Urothelium cell line (cell line): ENCODE data around the gene ANGPTL4.
A peak's percentile ranks its signal among the peaks of the same experiment; 100 is the strongest.
"Not testable (repeated sequence)": the region's sequence is repeated elsewhere in the genome, so short reads cannot be mapped to it uniquely, and the experiment has no call there.

Source experiments
- DNase-seq: peaks from one replicate; pipeline ENCODE4 v3.0.0; 2011; ENCODE audit warnings: low spot score, mixed read lengths
- FAIRE-seq: peaks from 2 replicates; lab custom pipeline; 2011; peaks lifted over from hg19 to GRCh38; lab: Jason Lieb, UNC

ANGPTL4 gene

DNA sequence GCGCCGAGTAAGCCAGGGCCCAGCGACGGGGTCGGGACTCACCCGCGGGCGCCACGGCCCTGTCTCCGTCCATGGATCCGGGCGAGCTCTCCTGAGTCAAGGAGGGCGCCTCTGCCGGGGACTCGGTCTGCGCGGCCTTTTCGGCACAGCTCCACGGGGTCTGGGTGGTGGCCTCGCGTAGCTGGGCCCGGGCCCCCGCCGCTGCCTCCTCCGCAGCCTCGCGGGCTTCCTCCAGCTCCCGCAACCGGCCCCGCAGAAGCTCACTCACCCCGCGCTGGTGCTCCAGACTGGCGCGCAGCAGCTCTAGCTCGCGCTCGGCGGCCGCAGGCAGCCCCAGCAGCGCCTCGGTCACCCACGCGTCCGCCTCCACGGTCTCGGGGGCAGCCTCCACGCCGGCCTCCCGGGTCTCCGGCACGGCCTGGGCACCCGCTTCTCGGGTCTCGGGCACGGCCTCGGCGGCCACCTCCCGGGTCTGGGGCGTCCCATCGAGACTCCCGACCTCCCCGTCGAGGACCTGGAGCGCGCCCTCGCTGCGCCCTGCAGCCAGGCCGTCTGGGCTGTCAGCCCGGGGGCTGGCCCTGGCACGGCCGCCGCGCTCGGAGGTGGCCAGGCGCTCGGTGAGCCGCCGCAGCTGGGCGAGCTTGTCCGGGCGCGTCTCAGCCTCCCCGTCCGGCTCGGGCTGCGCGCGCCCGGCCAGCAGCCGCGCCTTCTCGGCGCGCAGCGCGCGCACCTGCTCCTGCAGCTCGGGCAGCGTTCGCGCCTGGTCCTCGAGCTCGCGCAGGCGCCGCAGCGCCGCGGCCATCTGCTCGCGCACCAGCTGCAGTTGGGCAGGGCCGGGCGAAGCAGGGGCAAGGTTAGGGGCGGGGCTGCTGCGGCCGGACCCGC lies 29.3 kb upstream of the ANGPTL4 start:
- FAIRE-seq, result peak; percentile 13

DNA sequence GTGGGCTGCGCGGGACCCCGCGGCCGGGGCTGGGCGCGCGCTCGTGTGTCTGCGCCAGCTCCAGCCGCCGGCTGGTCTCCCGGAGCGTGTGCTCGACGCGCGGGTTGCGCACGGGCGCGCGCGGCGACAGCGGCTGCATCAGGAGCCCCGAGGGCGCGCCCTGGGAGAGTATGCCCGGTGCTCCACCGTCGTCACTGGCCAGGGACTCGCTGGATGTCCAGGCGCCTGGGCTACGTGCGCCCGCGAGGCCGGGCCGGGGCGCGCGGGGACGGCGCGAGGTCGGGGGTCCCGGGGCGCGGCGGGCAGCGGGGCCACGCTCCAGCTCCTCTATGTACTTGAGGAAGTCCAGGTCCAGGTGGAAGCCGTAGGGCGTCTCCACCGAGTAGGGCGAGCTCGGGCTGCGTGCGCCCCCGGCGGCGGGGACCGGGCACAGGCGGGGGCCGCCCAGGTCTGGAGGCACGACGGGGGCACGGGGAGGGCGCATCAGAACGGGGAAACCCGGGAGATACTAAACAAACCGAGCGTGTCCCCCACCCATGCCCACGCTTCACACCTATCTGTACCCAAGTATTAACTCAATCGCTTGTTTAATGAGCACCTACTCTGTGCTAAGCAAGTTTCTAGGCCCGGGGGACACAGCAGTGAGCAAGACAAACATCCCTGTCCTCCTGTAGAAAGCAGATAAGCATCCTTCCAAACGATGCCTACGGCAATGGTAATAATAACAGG lies 28.4 kb upstream of the ANGPTL4 start:
- no peak for DNase-seq
- no peak for FAIRE-seq

More for the DNA sequence above, 29.3 kb upstream of the ANGPTL4 start:
- peak; percentile 86 for DNase-seq

DNA sequence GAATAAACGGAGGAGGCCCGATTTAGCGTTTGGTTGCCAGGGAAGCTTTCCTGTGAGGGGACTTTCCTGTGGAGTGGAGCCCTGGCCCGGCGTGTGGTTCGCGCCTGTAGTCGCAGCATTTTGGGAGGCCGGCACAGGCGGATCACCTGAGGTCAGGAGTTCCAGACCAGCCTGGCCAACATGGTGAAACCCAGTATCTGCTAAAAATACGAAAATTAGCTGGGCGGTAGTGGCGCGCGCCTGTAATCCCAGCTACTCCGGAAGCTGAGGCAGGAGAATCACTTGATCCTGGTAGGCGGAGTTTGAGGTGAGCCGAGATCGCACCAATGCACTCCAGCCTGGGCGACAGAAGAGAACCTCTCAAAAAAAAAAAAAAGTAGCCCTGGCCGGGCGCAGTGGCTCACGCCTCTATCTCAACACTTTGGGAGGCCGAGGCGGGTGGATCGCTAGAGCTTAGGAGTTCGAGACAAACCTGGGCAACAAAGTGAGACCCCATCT lies 27.8 kb upstream of the ANGPTL4 start:
- DNase-seq (no peak), FAIRE-seq (no peak)

DNA sequence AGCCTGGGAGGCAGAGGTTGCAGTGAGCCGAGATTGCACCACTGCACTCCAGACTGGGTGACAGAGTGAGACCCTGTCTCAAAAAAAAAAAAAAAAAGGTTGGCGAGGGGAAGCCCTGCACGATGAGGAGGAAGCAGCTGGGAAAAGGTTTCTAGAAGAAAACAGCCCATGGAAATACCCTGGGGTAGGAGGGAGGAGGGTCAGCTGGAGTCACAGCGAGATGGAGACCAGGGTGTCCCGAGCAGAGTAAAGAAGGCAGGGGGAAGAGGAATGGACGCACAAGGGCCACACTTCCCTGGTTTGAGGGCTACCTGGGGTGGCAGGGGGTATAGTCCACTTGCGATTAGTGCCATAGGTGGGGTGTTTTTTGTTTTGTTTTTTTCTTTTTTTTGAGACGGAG lies 27.3 kb upstream of the ANGPTL4 start:
- DNase-seq (no peak), FAIRE-seq (no peak)

GRCh38 chr19:8337728-8338127 lies 26.2 kb upstream of the ANGPTL4 start:
- no peak for FAIRE-seq

DNA sequence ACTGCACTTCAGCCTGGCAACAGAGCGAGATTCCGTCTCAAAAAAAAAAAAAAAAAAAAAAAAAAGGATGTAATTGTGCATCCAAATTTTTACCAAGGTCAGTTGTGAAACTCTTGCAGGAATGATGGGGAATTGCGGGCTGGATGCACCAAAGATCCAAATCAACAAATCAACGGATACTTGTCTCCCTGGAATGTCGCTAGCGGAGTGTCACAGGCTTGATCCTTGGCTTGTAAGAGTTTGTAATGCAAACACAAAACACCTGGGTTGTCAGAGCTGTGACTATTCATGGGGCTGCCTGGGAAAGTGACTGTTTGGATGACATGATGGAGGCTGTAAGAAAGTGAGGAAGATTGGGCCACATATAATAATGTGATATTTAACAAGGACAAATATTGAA lies 25.1 kb upstream of the ANGPTL4 start:
- DNase-seq (no peak), FAIRE-seq (no peak)

More at GRCh38 chr19:8337728-8338127, 26.2 kb upstream of the ANGPTL4 start:
- no peak for DNase-seq

GRCh38 chr19:8340341-8341096 lies 23.4 kb upstream of the ANGPTL4 start:
- FAIRE-seq (no peak), DNase-seq (no peak)

DNA sequence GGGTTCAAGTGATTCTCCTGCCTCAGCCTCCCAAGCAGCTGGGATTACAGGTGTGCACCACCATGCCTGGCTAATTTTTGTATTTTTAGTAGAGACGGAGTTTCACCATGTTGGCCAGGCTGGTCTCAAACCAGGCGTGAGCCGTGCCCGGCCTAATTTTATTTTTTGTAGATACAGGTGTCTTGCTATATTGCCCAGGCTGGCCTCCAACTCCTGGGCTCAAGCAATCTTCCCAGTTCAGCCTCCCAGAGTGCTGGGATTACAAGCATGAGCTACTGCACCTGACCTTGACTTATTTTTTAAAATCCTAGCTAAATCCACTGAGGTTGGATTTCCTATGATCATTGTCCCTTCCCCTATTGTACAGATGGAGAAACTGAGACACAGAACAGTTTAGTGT lies 22.5 kb upstream of the ANGPTL4 start:
- not testable (repeated sequence) for DNase-seq

DNA sequence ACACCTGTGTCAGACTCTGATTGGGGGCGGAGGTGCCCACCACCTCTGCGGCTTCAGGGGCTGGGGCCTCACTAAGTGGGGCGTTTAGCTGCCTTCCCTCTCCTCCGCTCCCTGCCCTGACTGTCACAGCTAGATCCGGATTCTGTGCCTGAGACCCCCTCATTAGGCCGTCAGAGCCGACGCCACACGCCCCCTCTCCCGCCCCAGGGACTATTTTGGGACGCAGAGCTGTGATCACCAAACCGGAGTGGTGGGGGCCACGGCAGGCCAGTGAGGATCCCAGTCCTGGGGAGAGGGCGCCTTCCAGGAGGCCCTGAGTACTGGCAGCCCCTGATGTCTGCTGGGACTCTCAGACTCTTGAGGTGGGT lies 21.7 kb upstream of the ANGPTL4 start:
- no peak for DNase-seq
- FAIRE-seq, result no peak

More for the DNA sequence above, 22.5 kb upstream of the ANGPTL4 start:
- not testable (repeated sequence) for FAIRE-seq

DNA sequence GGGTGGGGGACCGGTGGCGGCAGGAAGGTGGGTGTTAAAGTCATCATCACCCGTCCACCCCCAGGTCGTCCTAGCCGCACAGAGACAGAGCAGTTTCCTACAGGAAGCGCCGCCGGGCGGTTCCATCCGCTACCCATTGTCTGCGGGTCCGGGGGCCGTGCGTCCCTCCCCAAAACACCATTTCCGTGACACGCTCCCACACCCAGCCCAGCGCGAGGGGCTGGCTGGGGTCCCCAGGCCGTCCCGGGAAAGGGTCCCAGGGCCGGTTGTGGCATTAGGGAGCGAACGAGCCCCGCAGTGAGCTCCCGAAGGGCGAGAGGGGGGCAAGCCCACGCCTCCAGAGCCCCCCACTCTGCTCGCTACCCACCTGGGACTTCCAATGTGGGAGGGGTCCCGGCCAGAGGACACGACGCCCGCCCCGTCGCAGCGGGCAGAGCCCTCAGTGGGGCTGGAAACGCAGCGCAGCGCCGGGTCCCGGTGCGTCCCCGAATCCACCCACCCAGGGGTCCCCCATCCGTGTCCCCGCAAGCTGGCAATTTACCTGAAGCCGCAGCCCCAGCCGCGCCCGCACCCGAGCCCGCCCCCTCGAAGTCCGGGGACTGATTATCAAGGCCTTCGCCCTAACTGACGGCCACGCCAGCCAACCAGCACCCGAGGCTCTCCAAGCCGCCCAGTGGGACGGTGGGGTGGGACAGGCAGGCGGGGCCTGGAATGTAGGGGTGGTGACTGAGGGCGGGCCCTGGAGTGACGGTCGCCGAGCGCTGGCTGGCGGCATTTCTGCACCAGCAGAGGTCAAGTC lies 21.1 kb upstream of the ANGPTL4 start, which contains the start of gene KANK3:
KANK3 (minus strand) TSS at position 579 of the 799 bp plus-strand sequence. CDS start 5,434 bp downstream, outside the sequence.
- DNase-seq, result peak; percentile 96
- FAIRE-seq, result no peak

DNA sequence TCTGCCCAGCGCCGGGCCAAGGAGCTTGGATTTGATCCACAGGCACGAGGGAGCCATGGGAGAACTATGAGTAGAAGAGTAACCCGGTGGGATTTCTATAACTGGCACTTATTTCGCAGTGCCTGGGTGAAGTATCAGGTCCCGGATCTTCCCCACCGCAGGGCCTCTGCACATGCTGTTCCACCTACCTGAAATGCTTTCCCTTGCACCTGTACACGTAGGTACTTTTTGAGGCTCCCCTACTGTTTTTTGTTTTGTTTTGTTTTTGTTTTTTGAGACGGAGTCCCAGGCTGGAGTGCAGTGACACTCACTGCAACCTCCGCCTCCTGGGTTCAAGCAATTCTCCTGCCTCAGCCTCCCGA lies 20.5 kb upstream of the ANGPTL4 start:
- DNase-seq (no peak), FAIRE-seq (no peak)

DNA sequence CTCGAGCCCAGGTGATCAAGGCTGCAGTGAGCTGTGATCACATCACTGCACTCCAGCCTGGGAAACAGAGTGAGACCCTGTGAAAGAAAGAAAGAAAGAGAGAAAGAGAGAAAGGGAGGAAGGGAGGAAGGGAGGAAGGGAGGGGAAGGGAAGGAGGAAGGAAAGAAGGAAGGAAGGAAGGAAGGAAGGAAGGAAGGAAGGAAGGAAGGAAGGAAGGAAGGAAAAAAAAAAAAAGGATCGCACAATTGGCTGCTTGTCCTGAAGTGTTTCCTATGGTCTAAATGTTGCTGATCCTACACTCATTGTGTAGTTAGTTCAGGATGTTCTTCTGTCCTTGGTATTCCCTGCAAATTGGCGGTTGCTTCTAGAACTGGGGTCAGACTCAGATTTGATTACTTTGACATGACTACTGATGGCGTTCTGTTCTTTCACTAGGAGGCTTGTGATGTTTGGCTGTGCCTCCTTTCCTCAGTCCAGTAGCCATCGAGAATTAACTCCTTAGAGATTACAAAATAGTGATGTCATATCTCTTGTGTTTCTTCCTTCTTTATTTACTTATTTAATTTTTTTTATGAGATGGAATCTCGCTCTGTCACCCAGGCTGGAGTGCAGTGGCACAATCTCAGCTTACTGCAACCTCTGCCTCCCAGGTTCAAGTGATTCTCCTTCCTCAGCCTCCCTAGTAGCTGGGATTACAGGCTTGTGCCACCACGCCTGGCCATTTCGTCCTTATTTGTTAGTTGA lies 14.2 kb upstream of the ANGPTL4 start:
- not testable (repeated sequence) for FAIRE-seq, DNase-seq

GRCh38 chr19:8352134-8352827 lies 11.7 kb upstream of the ANGPTL4 start:
- FAIRE-seq (no peak), DNase-seq (no peak)

- not testable (repeated sequence) for DNase-seq, FAIRE-seq
Measured at GRCh38 chr19:8352845-8353244, 11.1 kb upstream of the ANGPTL4 start.

DNA sequence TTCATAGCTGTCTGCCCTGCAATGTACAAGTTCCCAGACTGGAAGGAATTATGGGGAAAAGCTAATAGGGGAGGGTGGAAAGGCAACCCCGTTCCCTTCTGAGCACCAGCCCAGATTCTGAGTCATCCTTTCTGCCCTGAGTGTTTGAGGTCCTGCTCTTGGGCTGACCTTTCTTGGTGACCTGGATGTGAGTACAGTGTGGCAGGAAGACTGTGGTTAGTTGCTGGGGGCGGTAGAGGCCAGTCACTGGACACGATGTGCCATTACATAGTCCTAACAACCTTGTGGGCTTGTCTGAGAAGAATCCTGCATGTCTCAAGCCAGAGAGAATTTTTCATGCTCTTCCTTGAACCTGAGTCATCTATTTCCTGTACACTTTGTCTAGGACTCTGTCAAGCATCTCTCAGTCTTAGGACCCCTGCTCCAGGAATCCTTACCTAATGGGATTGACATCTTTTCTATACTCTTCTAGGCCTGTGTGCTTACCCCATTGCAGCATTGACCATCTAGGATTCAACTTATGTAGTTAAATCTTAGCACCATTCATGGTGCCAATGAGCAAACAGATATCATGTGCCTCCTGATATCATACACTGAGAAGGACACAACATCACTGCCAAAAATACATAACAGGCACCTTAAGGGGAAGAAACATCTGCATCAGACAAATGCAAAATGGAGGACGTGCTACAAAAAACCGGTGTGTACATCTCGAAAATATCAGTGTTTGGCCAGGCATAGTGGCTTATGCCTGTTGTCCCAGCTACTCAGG lies 8.1 kb upstream of the ANGPTL4 start:
- DNase-seq, result peak; percentile 63
- no peak for FAIRE-seq

- FAIRE-seq, result no peak
- DNase-seq, result no peak
Measured at GRCh38 chr19:8357007-8357521, 6.9 kb upstream of the ANGPTL4 start.

DNA sequence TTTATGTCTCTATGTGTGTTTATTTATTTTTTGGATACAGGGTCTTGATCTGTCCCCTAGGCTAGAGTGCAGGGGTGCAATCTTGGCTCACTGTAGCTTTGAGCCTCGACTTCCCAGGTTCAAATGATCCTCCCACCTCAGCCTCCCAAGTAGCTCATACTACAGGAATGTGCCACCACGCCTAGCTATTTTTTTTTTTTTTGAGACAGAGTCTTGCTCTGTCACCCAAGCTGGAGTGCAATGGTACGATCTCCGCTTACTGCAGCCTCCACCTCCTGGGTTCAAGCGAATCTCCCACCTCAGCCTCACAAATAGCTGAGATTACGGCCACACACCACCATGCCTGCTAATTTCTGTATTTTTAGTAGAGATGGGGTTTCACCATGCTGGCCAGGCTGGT lies 5.0 kb upstream of the ANGPTL4 start:
- no peak for FAIRE-seq
- DNase-seq, result no peak

DNA sequence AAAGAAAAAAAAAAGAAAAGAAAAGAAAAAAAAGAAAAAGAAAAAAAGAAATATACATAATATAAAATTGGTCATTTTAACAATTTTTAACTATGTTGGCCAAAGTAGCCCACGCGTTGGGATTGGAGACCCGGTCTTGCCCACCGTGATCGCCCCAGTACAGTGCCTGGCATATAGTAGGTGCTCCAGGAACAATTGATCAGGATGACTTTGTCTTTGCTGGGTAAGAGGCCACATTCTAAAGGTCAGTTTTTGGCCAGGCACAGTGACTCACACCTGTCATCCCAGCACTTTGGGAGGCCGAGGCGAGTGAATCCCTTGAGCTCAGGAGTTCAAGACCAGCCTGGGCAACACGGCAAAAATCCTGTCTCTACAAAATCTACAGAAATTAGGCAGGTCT lies 3.8 kb upstream of the ANGPTL4 start:
- FAIRE-seq, result no peak
- no peak for DNase-seq
